H9 (cell line): ENCODE results near the gene MLPH. TPM values are rescaled to one million over a fixed set of nuclear protein-coding genes. Genes with fewer than 3 reads are reported as not detected.

Source experiments
- DNase-seq: peaks from one replicate; pipeline ENCODE4 v3.0.0-alpha.2; 2017
- H2AFZ ChIP-seq: one replicate; pipeline ENCODE4 v1.6.1; 2013; ENCODE audit warnings: mild to moderate bottlenecking, low read length, control low read depth, moderate library complexity
- H2AK5ac ChIP-seq: 2 replicates; pipeline ENCODE4 v1.6.1; 2013; ENCODE audit warnings: low read length, control low read depth, mixed read lengths; ENCODE audit not compliant: insufficient read length
- H2BK120ac ChIP-seq: one replicate; pipeline ENCODE4 v1.6.1; 2013; ENCODE audit warnings: low read depth, mild to moderate bottlenecking, low read length, control low read depth, inconsistent platforms; ENCODE audit not compliant: poor library complexity, severe bottlenecking
- H2BK12ac ChIP-seq: 2 replicates; pipeline ENCODE4 v1.6.1; 2013; ENCODE audit warnings: low read length, control low read depth, mixed read lengths, low read depth; ENCODE audit not compliant: insufficient read length
- H2BK15ac ChIP-seq: 2 replicates; pipeline ENCODE4 v1.6.1; 2013; ENCODE audit warnings: low read depth, low read length, control low read depth
- H2BK20ac ChIP-seq: one replicate; pipeline ENCODE4 v1.6.1; 2013; ENCODE audit warnings: low read depth, mild to moderate bottlenecking, low read length, control low read depth, inconsistent platforms; ENCODE audit not compliant: poor library complexity, severe bottlenecking
- H2BK5ac ChIP-seq: 2 replicates; pipeline ENCODE4 v1.6.1; 2013; ENCODE audit warnings: low read length, control low read depth, mixed read lengths; ENCODE audit not compliant: insufficient read length
- H3K14ac ChIP-seq: 2 replicates; pipeline ENCODE4 v1.6.1; 2013; ENCODE audit warnings: low read length, control low read depth; ENCODE audit not compliant: insufficient read depth
- H3K18ac ChIP-seq: 2 replicates; pipeline ENCODE4 v1.6.1; 2013; ENCODE audit warnings: low read depth, mild to moderate bottlenecking, mixed read lengths, low read length, control low read depth; ENCODE audit not compliant: insufficient read length
- H3K23ac ChIP-seq: 2 replicates; pipeline ENCODE4 v1.6.1; 2013; ENCODE audit warnings: low read length, control low read depth, mixed read lengths, low read depth; ENCODE audit not compliant: insufficient read length
- H3K23me2 ChIP-seq: 2 replicates; pipeline ENCODE4 v1.6.1; 2013; ENCODE audit warnings: low read depth, mild to moderate bottlenecking, mixed read lengths, low read length, control low read depth; ENCODE audit not compliant: insufficient read length, poor library complexity, severe bottlenecking
- H3K27ac ChIP-seq: 2 replicates; pipeline ENCODE4 v1.5.1; 2013; ENCODE audit warnings: low read length, control low read depth, mixed read lengths, low read depth; ENCODE audit not compliant: insufficient read length
- H3K27me3 ChIP-seq: 2 replicates; pipeline ENCODE4 v1.6.1; 2013; ENCODE audit warnings: low read length, control low read depth, inconsistent platforms; ENCODE audit not compliant: insufficient read depth
- H3K4ac ChIP-seq: 2 replicates; pipeline ENCODE4 v1.6.1; 2013; ENCODE audit warnings: low read depth, mild to moderate bottlenecking, control low read depth, inconsistent platforms, low read length, moderate library complexity
- H3K4me1 ChIP-seq: 2 replicates; pipeline ENCODE4 v1.6.1; 2013; ENCODE audit warnings: low read length, control low read depth, inconsistent platforms; ENCODE audit not compliant: insufficient read depth
- H3K4me2 ChIP-seq: 2 replicates; pipeline ENCODE4 v1.6.1; 2013; ENCODE audit warnings: low read length, control low read depth, mixed read lengths; ENCODE audit not compliant: insufficient read length, insufficient read depth
- H3K56ac ChIP-seq: 2 replicates; pipeline ENCODE4 v1.6.1; 2013; ENCODE audit warnings: low read depth, mild to moderate bottlenecking, mixed read lengths, low read length, control low read depth; ENCODE audit not compliant: insufficient read length
- H3K79me1 ChIP-seq: 2 replicates; pipeline ENCODE4 v1.6.1; 2013; ENCODE audit warnings: low read depth, mild to moderate bottlenecking, moderate library complexity, low read length, control low read depth, inconsistent platforms; ENCODE audit not compliant: insufficient read depth, poor library complexity, severe bottlenecking
- H3K79me2 ChIP-seq: 2 replicates; pipeline ENCODE4 v1.6.1; 2013; ENCODE audit warnings: low read length, control low read depth, inconsistent platforms; ENCODE audit not compliant: insufficient read depth
- H3K9ac ChIP-seq: 2 replicates; pipeline ENCODE4 v1.6.1; 2013; ENCODE audit warnings: low read length, control low read depth, mixed read lengths; ENCODE audit not compliant: insufficient read length; ENCODE audit errors: extremely low read depth
- H3K9me3 ChIP-seq: one replicate; pipeline ENCODE4 v1.6.1; 2013; ENCODE audit warnings: low read depth, low read length, inconsistent platforms; ENCODE audit not compliant: control insufficient read depth
- H3T11ph ChIP-seq: one replicate; pipeline ENCODE4 v1.6.1; 2013; ENCODE audit warnings: mild to moderate bottlenecking, low read length, control low read depth, inconsistent platforms
- H4K20me1 ChIP-seq: one replicate; pipeline ENCODE4 v1.6.1; 2013; ENCODE audit not compliant: control insufficient read depth, insufficient read length, insufficient read depth
- H4K5ac ChIP-seq: 2 replicates; pipeline ENCODE4 v1.6.1; 2013; ENCODE audit warnings: low read depth, mild to moderate bottlenecking, mixed read lengths, low read length, control low read depth; ENCODE audit not compliant: insufficient read length
- H4K8ac ChIP-seq: replicated peaks from 2 replicates; pipeline ENCODE4 v1.6.1; 2013; ENCODE audit warnings: low read length, control low read depth, mixed read lengths, low read depth; ENCODE audit not compliant: insufficient read length
- H4K91ac ChIP-seq: 2 replicates; pipeline ENCODE4 v1.6.1; 2013; ENCODE audit warnings: low read depth, mild to moderate bottlenecking, moderate library complexity, mixed read lengths, low read length, control low read depth; ENCODE audit not compliant: insufficient read length
- H3K27ac Mint-ChIP-seq, 3 experiments: 2 replicates in 2 of 3; 3 replicates in 1 of 3; pipeline ENCODE4 v1.8.0; 2020 to 2021; ENCODE audit warnings: mixed read lengths in 3 of 3, mild to moderate bottlenecking in 1 of 3, moderate library complexity in 1 of 3
- H3K27me3 Mint-ChIP-seq: 2 replicates; pipeline ENCODE4 v1.8.0; 2021; ENCODE audit warnings: low read depth, mild to moderate bottlenecking, moderate library complexity, mixed read lengths
- H3K36me3 Mint-ChIP-seq, 3 experiments: 2 replicates in 2 of 3; 3 replicates in 1 of 3; pipeline ENCODE4 v1.8.0; 2020 to 2021; ENCODE audit warnings: low read depth in 3 of 3, mixed read lengths in 3 of 3; ENCODE audit not compliant: insufficient read depth in 1 of 3
- H3K4me1 Mint-ChIP-seq, 2 experiments: 2 replicates each; pipeline ENCODE4 v1.8.0; 2020; ENCODE audit warnings: mixed read lengths in 2 of 2
- H3K4me3 Mint-ChIP-seq, 2 experiments: 2 replicates in 1 of 2; 3 replicates in 1 of 2; pipeline ENCODE4 v1.8.0; 2020 to 2021; ENCODE audit warnings: mild to moderate bottlenecking in 2 of 2, mixed read lengths in 2 of 2, moderate library complexity in 1 of 2
- H3K9me3 Mint-ChIP-seq, 2 experiments: 2 replicates in 1 of 2; 3 replicates in 1 of 2; pipeline ENCODE4 v1.8.0; 2020; ENCODE audit warnings: mild to moderate bottlenecking in 2 of 2, mixed read lengths in 2 of 2, moderate library complexity in 1 of 2
- CTCF ChIP-seq: fragments of 200-600 bp; sonication (generic); conservative IDR thresholded peaks from 3 replicates; pipeline ENCODE4 v1.8.0; 2021; ENCODE audit warnings: antibody characterized with exemption, mild to moderate bottlenecking
- WGBS: extraction: QIAGEN DNeasy Blood & Tissue Kit; methylation state at CpG from one replicate; pipeline ENCODE4 v1.1.7; 2013; ENCODE audit warnings: missing lambda C conversion rate, low lambda C conversion rate, mixed read lengths; ENCODE audit not compliant: insufficient read length; ENCODE audit errors: extremely low coverage; 5-methylcytosine and 5-hydroxymethylcytosine counted together
- total RNA-seq: library from RNA; stranded (reverse); gene quantifications from 2 replicates; pipeline ENCODE4 v1.2.1, GENCODE V29; 2021

Gene MLPH
- total RNA-seq, 1 experiment from 2014 or later = 3.4 TPM

DNA sequence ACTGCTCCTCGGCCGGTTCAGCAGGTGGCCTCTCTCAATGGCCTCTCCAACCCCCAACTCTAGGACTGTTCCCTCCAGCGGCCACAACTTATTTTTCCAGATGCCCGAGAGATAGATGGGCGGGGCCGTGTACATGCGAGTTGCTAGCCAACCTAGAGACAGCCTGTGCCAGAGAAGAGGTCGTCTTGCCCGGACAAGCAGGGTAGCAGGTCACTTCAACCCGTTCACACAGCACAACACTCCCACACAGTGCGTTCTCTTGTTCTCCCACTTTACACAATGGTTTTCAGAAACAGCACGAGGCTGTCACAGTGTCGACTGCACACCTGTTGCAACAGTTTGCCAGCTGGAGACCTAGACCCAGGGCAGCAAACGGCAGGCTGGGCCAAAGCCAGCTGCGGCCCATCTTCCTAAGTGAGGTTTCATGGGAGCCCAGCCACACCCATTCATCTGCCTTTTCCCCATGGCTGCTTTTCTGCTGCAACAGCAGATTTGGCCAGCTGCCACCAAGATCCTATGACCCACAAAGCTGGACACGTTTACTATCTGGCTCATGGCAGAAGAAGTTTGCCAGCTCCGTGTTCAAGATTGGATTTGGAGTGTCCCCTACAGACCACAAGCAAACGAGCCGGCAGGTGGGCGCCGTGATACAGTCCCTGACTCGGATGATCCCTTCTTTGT, 72.0 kb downstream of the MLPH start:
- H2BK20ac ChIP-seq = no peak overlapping the region
- no peak overlapping the region; the same call in 1 of the 2 replicates for H3K14ac ChIP-seq
- H2BK120ac ChIP-seq = no peak overlapping the region
- no peak overlapping the region for H3K9ac ChIP-seq
- no peak overlapping the region for H3K18ac ChIP-seq
- H2AFZ ChIP-seq = no peak overlapping the region
- H3K4ac ChIP-seq = no peak overlapping the region
- DNase-seq = no peak
- peaks cover 10% of the 10 kb centered on the region for H3K27me3 Mint-ChIP-seq
- peaks cover 10 to 11% of the 10 kb centered on the region in 2 experiments; a peak in 4 of 5 replicates for H3K9me3 Mint-ChIP-seq
- no peak overlapping the region for H3K56ac ChIP-seq
- no peak overlapping the region for H3K4me2 ChIP-seq
- no peaks in the 10 kb centered on the region for H3K23me2 ChIP-seq
- H3K27me3 ChIP-seq = no peaks in the 10 kb centered on the region
- no CpG with 5 or more reads among the region's 22 CpGs for WGBS
- H4K20me1 ChIP-seq = no peaks in the 10 kb centered on the region
- H2AK5ac ChIP-seq = no peak overlapping the region
- H3K23ac ChIP-seq = no peak overlapping the region
- no peak overlapping the region for H3K27ac Mint-ChIP-seq
- H3K9me3 ChIP-seq = no peaks in the 10 kb centered on the region
- H3K4me3 Mint-ChIP-seq = no peak overlapping the region
- H2BK12ac ChIP-seq = no peak overlapping the region
- H4K5ac ChIP-seq = no peak overlapping the region
- H3K79me2 ChIP-seq = no peaks in the 10 kb centered on the region
- no peak overlapping the region for H2BK5ac ChIP-seq
- no peak overlapping the region for H3K27ac ChIP-seq
- H4K91ac ChIP-seq = no peak overlapping the region
- no peak overlapping the region for H2BK15ac ChIP-seq
- H3K4me1 ChIP-seq = no peaks in the 10 kb centered on the region
- no peak overlapping the region for H4K8ac ChIP-seq
- peaks cover 0 to 3% of the 10 kb centered on the region in 2 experiments; a peak in 1 of 4 replicates for H3K4me1 Mint-ChIP-seq
- TF ChIP-seq CTCF = no peak
- no peaks in the 10 kb centered on the region for H3K79me1 ChIP-seq
- peaks cover 0 to 8% (median 8%) of the 10 kb centered on the region in 3 experiments; a peak in 3 of 7 replicates for H3K36me3 Mint-ChIP-seq
- no peak overlapping the region for H3T11ph ChIP-seq
